K562 (cell line): ENCODE measurements around the gene FGFRL1. TPM values are rescaled to one million over a fixed set of nuclear protein-coding genes. Genes with fewer than 3 reads are reported as not detected.

Experiments
- ATAC-seq: fragments of 200-7000 bp; cut with Tn5 transposase; 3 replicates; pipeline ENCODE4 v1.9.1; 2020; ENCODE audit warnings: moderate library complexity
- BruUV-seq: library from RNA; stranded (reverse); fragments of 400-500 nt; replicated peaks from 2 replicates; lab custom pipeline; 2021; lab: Mats Ljungman, UMichigan
- CTCF ChIA-PET: fragments of 300-600 bp; formaldehyde crosslinking; extraction: SDS; loops from one replicate; lab custom pipeline; 2021; ENCODE audit warnings: low intra/inter-chr PET ratio; lab: Yijun Ruan, JAX
- POLR2A ChIA-PET: fragments of 300-600, 350-650 bp; sonication (Branson Sonifier 250); formaldehyde crosslinking; extraction: SDS; loops from one replicate; lab custom pipeline; 2021; ENCODE audit warnings: antibody characterized with exemption, inconsistent platforms; lab: Yijun Ruan, JAX
- DNase-seq, 4 experiments: peaks; one replicate each; pipeline versions ENCODE4 v3.0.0 to v3.0.0-alpha.2; 2011 to 2018; ENCODE audit warnings: low spot score in 3 of 4, mixed read lengths in 3 of 4; ENCODE audit errors: extremely low read depth in 1 of 4
- FAIRE-seq: peaks from 2 replicates; lab custom pipeline; 2011; peaks lifted over from hg19 to GRCh38; lab: Jason Lieb, UNC
- H2AFZ ChIP-seq: 2 replicates; pipeline ENCODE4 v1.6.0; 2011; ENCODE audit warnings: low read depth, low read length, control low read depth, inconsistent platforms
- H3K27ac ChIP-seq: fragments of 200-600 bp; 3 replicates; pipeline ENCODE4 v1.8.0; 2011; ENCODE audit warnings: low read depth, mild to moderate bottlenecking, control low read depth, inconsistent platforms, low read length, moderate library complexity, mixed read lengths; ENCODE audit errors: extremely low read depth
- H3K27me3 ChIP-seq, 2 experiments: fragments of 300-600 bp in 1 of 2; 2 replicates in 1 of 2; 3 replicates in 1 of 2; pipeline versions ENCODE4 v1.6.0 to v1.8.0; 2011; ENCODE audit warnings: inconsistent platforms in 2 of 2, low read length in 2 of 2, mild to moderate bottlenecking in 1 of 2, mixed read lengths in 1 of 2, moderate library complexity in 1 of 2; ENCODE audit not compliant: control insufficient read depth in 2 of 2, insufficient read depth in 2 of 2
- H3K36me3 ChIP-seq: fragments of 300-600 bp; 3 replicates; pipeline ENCODE4 v1.8.0; 2011; ENCODE audit warnings: mild to moderate bottlenecking, low read length, inconsistent platforms; ENCODE audit not compliant: control insufficient read depth, insufficient read depth
- H3K4me1 ChIP-seq, 2 experiments: fragments of 200-600 bp in 1 of 2; replicated peaks in 1 of 2; 2 replicates in 1 of 2; 3 replicates in 1 of 2; pipeline versions ENCODE4 v1.5.1 to v1.8.0; 2011; ENCODE audit warnings: inconsistent platforms in 2 of 2, low read length in 2 of 2, mild to moderate bottlenecking in 1 of 2, mixed read lengths in 1 of 2, moderate library complexity in 1 of 2; ENCODE audit not compliant: control insufficient read depth in 2 of 2, insufficient read depth in 2 of 2
- H3K4me2 ChIP-seq: 2 replicates; pipeline ENCODE4 v1.6.1; 2011; ENCODE audit warnings: low read length, control low read depth, inconsistent platforms, mixed read lengths; ENCODE audit not compliant: insufficient read depth
- H3K4me3 ChIP-seq: fragments of 200-600 bp; sonication (generic), shearing (Covaris generic); 2 replicates; pipeline ENCODE4 v1.5.1; 2016; ENCODE audit warnings: control low read depth, inconsistent platforms
- H3K79me2 ChIP-seq: fragments of 200-600 bp; 3 replicates; pipeline ENCODE4 v1.8.0; 2011; ENCODE audit warnings: low read length, inconsistent platforms; ENCODE audit not compliant: control insufficient read depth, insufficient read depth
- H3K9ac ChIP-seq, 2 experiments: 2 replicates each; pipeline versions ENCODE4 v1.6.0 to v1.6.1; 2011; ENCODE audit warnings: low read depth in 2 of 2, low read length in 2 of 2, control low read depth in 1 of 2, inconsistent platforms in 1 of 2, mild to moderate bottlenecking in 1 of 2, mixed read lengths in 1 of 2; ENCODE audit not compliant: insufficient read depth in 1 of 2
- H3K9me1 ChIP-seq: one replicate; pipeline ENCODE4 v1.6.0; 2011; ENCODE audit warnings: inconsistent platforms, mild to moderate bottlenecking, low read length, moderate library complexity; ENCODE audit not compliant: control insufficient read depth, insufficient read depth
- H3K9me3 ChIP-seq: replicated peaks from 2 replicates; pipeline ENCODE4 v1.5.1; 2011; ENCODE audit warnings: low read depth, low read length, inconsistent platforms; ENCODE audit not compliant: control insufficient read depth, insufficient read depth
- H4K20me1 ChIP-seq: replicated peaks from 2 replicates; pipeline ENCODE4 v1.6.1; 2011; ENCODE audit warnings: low read length, inconsistent platforms, mixed read lengths; ENCODE audit not compliant: control insufficient read depth, insufficient read depth
- HIVEP1 ChIP-seq: fragments of 250-450 bp; sonication (Bioruptor Pico); IDR thresholded peaks from 2 replicates; pipeline ENCODE4 v1.4.0; 2020; ENCODE audit warnings: mild to moderate bottlenecking
- MTA2 ChIP-seq: fragments of 450-650 bp; IDR thresholded peaks from 2 replicates; pipeline ENCODE4 v1.6.1; 2016; ENCODE audit warnings: low read depth
- POLR2G ChIP-seq: fragments of 200-400 bp; formaldehyde crosslinking; IDR thresholded peaks from 2 replicates; pipeline ENCODE4 v1.6.1; 2017; ENCODE audit warnings: low read depth, mild to moderate bottlenecking, antibody characterized with exemption, low read length, moderate library complexity
- RBFOX2 ChIP-seq: fragments of 200-400 bp; formaldehyde crosslinking; IDR thresholded peaks from 2 replicates; pipeline ENCODE4 v1.6.1; 2017; ENCODE audit warnings: low read depth, mild to moderate bottlenecking, low read length, moderate library complexity
- WGBS: fragments of 100-300 bp; shearing (Covaris generic); methylation state at CpG from one replicate; pipeline ENCODE4 v1.1.6; 2016; ENCODE audit warnings: low coverage, mixed read lengths; ENCODE audit not compliant: insufficient coverage; ENCODE audit errors: missing lambda C conversion rate; 5-methylcytosine and 5-hydroxymethylcytosine counted together
- in situ Hi-C: fragments of 300-500 bp; cut with MboI; formaldehyde crosslinking; loops from 4 replicates; pipeline ENCODE4 v1.15.0; 2018; ENCODE audit warnings: inconsistent platforms, mixed read lengths
- intact Hi-C: fragments of 100-400 bp; cut with micrococcal nuclease; formaldehyde crosslinking; loops from 2 replicates; pipeline ENCODE4 v1.14.2; 2022
- polyA plus RNA-seq, 8 experiments: library from polyadenylated mRNA; depleted of rRNA in 4 of 8; stranded (reverse) in 5 of 8; unstranded in 3 of 8; fragments of >200 nt; fragmentation: Nextera tagmentation in 2 of 8; fragmentation: Illumina TruSeq in 1 of 8; extraction: Ambion mirVana in 2 of 8; extraction: Trizol in 1 of 8; gene quantifications; 2 replicates each; pipeline versions ENCODE4 v1.2.1 to v1.2.3, GENCODE V29; 2011 to 2014; ENCODE audit warnings: inconsistent platforms in 1 of 8, missing spikeins in 1 of 8
- total RNA-seq, 7 experiments: library from RNA; depleted of rRNA in 6 of 7; stranded (reverse); fragments of >200 nt in 6 of 7; fragmentation: Illumina TruSeq in 2 of 7; extraction: Trizol in 2 of 7; gene quantifications; 2 replicates each; pipeline versions ENCODE4 v1.2.1 to v1.2.3, GENCODE V29; 2011 to 2021; ENCODE audit warnings: low replicate concordance in 1 of 7

FGFRL1 gene
- total and polyA plus RNA-seq, 9 of the 15 experiments (the other 6 are each of a cell fraction or from before 2014, with no cell fraction given): 0.34 to 49.9 (median 14.6) TPM

DNA sequence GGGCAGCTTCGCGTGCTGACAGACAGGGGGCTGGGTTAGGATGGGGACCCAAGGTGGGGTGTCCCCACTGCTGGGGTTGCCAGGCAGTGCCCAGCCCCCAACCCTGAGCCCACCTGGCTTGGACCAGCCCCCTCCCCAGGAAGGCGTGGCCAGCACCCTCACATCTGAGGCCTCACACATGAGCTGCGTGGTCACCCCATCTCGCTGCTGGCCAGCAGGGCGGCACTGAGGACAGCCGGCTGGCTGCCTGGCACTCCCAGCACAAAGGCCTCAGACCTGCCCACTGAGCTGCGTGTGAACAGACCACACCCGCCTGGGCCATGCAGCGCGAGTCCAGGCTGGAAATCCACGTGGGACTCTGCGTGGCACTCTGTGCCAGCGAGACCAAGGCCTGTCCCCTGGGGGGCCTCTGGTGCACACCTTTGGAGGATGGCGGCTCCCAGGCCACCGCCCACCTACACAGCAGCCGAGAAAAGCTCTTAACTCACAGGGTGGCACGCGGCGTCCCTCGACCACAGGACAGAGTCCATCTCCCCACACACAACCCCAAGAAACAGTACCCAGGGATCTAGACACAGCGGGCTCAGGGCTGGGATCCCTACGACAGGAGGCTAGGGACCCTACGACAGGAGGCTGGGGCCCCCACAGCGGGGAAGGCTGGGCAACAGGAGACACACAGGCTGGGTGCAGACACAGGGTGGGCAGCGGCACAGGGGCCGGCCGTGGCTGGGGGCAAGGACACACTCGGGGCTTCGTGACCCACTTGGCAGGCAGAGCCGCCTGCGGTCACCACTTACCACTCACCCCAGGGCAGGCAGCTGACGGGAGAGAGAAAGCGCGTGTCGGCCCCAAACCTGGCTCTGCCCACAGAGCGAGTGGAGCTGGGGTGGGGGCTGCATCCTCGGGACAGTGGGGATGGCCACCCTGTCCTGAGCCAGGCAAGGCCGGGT, 47.9 kb upstream of the FGFRL1 start:
- TF ChIP-seq MTA2 (no peak), POLR2G (peak; percentile 46; the same call in 1 of the 2 replicates), HIVEP1 (CRISPR knock-in tag) (no peak), RBFOX2 (0 out of 2 replicates have a peak, but pooled peaks have one; percentile 26)
- TF ChIP-seq, all 486 proteins: peak for 2
- Histone ChIP-seq H3K4me1 (peaks cover 0 to 42% of the 10 kb centered on the region in 2 experiments; a peak in 2 of 5 replicates), H3K9ac (peak overlapping the region in 1 of 2 experiments; percentile 1; a peak in 1 of 4 replicates), H3K4me3 (no peak overlapping the region), H3K79me2 (no peaks in the 10 kb centered on the region), H3K27ac (no peak overlapping the region), H3K36me3 (peaks cover 26% of the 10 kb centered on the region; the same call in 1 of the 3 replicates), H3K4me2 (no peak overlapping the region), H4K20me1 (no peaks in the 10 kb centered on the region), H2AFZ (no peak overlapping the region), H3K27me3 (no peaks in the 10 kb centered on the region), H3K9me3 (no peaks in the 10 kb centered on the region), H3K9me1 (no peaks in the 10 kb centered on the region)
- no peak for DNase-seq
- ChIA-PET POLR2A (interaction anchor here (1.3 kb wide), 1 partner anchor 31 kb away, joined by 3 read pairs; the partner anchor contains the start of genes GAK and TMEM175), CTCF (no interaction called here)
- WGBS: 92% methylated on average over 20 of the region's 39 CpGs
- no TSS peak for BruUV-seq
- no peak for FAIRE-seq
- ATAC-seq: no peak
- intact Hi-C loops: no loop called here
- in situ Hi-C loops: no loop called here
